Measurements from ENCODE around the gene GUCY1A2.

DNA sequence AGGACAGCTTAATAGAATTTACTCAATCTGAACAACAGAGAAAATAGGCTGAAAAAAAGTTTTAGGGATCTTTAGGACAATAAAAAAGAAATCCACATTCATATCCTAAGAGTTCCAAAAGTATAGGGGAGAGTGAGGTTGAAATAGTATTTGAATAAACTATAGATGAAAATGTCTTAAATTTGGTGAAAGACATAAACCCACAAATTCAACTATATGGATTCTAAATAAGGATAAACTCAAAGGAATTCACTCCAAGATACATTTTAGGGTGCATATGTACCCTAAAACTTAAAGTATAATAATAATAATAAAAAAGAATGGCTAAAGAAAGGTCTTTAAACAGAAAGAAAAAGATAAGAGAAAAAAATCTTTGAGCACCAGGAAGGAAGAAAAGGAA is 203.1 kb downstream of the GUCY1A2 start:
- no peak for TF ChIP-seq CTCF (IDR thresholded peaks at IDR 0.05)
- no peak for TF ChIP-seq POLR2A (IDR thresholded peaks at IDR 0.05)
